ENCODE measurements around the gene RPS14.

The RPS14 gene

DNA sequence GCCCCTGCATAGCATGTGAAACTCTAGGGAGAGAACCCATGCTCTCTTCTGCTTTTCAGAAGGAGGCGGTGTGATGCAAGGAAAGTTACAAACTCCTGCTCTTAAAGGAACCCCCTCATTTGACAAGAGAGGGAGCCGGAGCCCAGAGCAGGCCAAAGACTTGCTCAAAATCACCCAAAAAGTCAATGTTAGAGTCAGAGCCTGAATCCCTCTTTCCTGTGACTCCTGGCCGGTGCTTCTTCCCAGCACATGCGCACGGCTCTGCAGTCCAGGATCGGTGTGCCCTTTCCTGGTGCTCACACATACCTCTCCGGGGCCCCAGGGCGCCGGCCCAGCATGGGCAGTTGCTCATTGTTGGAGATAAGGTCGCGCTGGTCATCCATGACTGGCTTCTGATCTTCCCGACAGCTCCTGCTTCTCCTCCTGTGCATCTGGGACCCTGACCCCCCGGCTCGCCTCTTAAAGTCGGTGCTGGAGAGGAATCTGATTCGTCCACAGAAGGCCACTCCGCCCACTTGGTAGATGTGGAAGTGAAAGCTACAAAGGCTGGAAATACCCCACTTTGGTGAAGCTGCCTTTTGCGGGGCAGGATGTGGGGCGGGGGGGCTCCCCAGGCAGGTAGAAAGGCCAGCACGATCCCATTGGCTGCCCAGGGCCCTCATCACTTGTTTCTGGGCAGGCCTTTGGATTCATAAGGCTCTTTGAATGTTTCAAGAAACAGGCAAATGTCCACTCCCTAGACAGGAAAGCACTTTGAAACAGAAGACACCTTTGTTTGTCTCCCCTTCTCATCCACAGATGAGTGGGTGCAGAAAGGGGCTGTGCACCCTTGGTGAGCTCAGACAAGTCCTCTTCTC, 37.0 kb downstream of the RPS14 start, which contains the start of gene CD74:
TSS of gene CD74 (minus strand) at position 592 of the 857 bp plus-strand sequence. CDS start at position 431, 161 bp downstream.
- DNase-seq, result no peak

DNA sequence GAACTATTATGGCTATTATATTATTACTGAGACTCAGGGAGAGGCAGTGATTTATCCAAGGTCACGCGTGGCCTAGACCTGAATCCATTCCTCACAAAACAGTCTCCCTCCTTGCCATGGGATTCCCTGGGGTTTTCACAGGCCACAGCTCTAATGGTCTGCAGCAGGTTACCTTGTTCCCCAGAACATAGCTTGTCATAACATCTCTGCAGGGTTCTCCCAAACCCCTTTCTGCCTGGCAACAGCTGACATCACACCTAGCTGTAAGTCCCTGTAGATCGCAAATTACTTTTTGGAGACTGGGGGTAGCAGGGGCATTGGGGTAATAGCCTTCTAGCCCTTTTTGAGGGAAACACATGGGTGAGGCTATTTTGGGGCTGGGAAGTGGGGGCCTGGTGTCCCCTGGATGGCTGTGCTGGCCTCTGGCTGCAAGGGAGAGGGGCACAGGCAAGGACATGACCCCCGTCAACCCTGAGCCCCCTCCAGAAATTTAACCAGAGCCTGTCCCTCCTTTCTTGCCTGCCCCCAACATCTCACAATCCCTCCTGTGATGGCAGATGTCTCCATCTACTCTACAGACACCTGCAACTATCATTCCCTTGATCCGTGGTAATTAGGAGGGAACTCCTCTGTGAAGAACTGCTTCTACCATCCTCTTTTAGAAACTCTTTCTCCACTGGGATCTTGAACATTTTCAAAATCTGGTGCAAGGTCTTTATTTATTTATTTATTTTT, 38.1 kb downstream of the RPS14 start:
- DNase-seq, result no peak

- DNase-seq, result peak; percentile 68
Measured at GRCh38 chr5:150410524-150411244, 38.9 kb downstream of the RPS14 start.

- DNase-seq, result peak; percentile 87
Measured at GRCh38 chr5:150409638-150410523, 39.7 kb downstream of the RPS14 start.

DNA sequence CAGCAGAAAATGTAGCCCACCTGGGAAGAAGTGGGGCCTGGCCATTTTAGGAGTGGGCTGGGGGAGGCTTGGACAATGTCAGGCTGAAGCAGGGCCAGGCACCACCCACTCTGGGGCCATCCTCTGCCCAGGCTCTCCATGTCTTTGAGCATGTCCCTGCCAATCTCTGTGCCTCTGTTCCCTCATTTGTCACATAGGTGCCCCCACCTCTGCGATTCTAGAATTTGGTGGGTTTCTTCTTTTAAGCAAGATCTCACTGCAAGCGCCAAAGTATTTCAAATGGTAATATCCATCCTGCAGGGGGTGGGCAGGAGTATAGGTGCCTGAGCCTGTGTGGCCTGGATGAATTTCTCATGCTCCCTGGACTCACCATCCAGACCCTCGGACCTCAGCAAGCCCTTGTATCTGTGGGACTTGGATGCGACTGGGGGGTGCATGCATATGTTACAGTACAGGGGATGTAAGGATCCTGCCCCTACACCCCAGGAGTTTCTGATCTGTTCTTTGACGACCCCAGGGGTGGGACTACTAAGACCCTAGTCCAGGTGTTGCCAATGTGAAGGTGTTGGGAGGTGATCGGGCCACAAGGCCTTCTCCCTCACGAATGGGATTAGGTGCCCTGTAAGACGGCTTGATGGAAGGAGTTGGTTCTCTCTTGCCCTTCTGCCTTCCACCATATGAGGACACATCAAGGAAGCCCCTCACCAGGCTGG, 41.2 kb downstream of the RPS14 start:
- no peak for DNase-seq

- DNase-seq, result no peak
Measured at GRCh38 chr5:150407096-150407720, 42.3 kb downstream of the RPS14 start.

- DNase-seq, result no peak
Measured at GRCh38 chr5:150406723-150407095, 42.8 kb downstream of the RPS14 start.

DNA sequence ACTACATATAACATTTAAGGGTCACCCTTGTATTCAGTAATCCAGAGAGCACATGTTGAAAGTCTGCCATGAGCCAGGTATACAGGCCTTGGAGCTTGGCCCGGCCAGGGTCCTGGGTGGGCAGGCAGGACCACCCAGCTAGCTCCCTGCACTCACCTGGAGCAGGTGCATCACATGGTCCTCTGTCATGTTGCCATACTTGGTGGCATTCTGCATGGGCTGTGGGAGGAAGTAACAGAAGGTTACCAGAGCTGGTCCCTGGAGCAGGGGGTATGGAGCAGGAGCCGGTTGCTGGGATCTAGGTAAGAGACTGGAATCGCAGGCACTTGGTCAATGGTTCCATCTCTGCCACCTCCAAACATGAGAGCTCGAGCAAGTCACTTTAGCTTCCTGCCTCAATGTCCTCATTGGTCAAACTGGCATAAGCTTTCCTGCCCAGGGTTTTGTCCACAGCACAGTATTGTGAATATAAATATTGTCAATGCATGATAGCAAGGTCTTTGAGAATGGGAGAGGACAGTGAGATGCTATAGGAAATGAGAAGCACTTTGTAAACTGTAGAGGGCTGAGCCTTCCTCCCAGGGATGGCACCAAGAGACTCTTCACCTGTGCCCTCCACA, 43.3 kb downstream of the RPS14 start:
- no peak for DNase-seq

- no peak for DNase-seq
Measured at GRCh38 chr5:150404941-150405816, 44.4 kb downstream of the RPS14 start.

GRCh38 chr5:150404535-150404934, 45.0 kb downstream of the RPS14 start:
- DNase-seq, result no peak

DNA sequence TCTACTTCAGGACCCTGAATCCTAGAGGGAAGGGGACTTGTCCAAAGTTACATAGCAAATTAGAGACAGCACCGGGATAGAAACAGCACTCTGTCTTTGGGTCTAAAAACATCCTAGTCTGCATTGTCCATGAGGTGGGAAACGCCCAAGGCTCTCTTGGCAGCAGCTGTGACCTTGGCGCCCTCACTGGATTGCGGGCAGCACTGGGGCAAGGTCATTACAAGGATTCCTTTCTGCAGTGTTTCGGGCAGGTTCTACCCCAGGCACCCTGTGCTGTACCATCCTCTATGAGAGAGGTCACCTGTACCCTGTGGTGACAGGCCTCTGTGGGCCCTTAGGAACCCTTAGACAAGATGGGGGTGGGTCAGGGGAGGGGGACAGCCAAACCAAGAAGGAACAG, 45.4 kb downstream of the RPS14 start:
- no peak for DNase-seq

- DNase-seq, result no peak
Measured at GRCh38 chr5:150402901-150403342, 46.6 kb downstream of the RPS14 start.

DNA sequence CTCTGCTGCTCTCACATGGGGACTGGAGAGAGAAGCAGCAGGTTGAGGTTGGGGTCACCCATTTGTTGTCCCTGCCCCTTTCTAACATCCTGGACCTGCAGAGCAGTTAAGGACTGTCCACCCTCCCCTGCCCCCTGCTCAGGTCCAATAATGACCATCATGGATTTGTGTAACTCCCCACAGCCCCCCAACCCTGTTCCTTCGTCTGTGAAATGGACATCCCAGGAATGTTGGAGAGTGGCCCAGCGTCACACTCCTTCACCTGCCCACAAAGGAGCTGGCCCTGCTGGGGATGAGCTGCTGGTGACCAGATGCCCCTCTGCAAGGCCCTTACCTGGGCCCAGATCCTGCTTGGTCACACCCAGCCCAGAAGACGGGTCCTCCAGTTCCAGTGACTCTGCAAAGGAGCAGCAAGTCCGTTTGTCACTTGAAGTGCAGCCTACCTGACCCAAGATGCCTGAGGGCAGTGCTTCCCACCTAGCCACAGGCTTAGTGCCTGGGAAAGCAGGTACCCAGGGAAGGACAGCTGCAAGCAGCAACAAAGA, 47.2 kb downstream of the RPS14 start:
- no peak for DNase-seq

- no peak for DNase-seq
Measured at GRCh38 chr5:150401376-150402228, 47.9 kb downstream of the RPS14 start.

GRCh38 chr5:150401076-150401375, 48.5 kb downstream of the RPS14 start:
- no peak for DNase-seq

- no peak for DNase-seq
Measured at GRCh38 chr5:150400316-150401075, 49.0 kb downstream of the RPS14 start.

DNA sequence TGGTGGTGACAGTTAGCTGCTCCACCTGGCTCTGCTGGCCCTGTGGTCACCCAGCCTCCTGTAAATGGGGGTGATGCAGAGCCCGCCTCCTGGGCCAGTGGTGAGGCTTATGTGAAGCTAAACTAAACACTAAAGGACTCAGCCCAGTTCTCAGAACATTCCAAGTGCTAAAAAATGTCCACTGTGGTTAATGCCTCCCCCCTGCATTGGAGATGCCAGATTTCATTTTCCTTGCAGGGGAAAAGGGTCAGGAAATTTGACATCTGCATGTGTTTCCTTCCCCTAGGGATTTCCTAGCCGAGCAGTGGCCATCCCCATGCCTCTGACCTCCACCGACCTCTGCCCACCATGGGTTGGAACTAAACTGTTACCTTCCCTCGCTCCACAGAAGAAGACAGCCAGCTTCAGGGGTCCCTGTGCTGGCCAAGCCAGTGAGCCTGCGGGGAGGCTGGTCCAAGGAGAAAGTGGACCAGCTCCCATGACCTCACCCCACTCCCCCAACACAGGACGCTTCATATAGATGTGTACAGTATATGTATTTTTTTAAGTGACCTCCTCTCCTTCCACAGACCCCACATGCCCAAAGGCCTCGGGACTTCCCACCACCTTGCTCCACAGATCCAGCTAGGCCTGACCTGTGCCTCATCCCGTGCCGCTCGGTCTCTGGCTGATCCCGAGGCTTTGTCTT, 49.9 kb downstream of the RPS14 start:
- DNase-seq, result no peak
